ENCODE results near the gene CCNL2.
A peak's percentile ranks its signal among the peaks of the same experiment; 100 is the strongest.
"Not testable (repeated sequence)": the region's sequence is repeated elsewhere in the genome, so short reads cannot be mapped to it uniquely, and the experiment has no call there.

CCNL2 gene

GRCh38 chr1:1399187-1399871 is at the start of gene CCNL2:
TSS of gene CCNL2 (minus strand) at chr1:1399335. CDS start at chr1:1399306, 29 bp downstream.
- Histone ChIP-seq H3K27ac (ENCODE audit: low read depth, low read length) (peak within 1 kb of the TSS; percentile 50), H3K4me3 (ENCODE audit: low read depth in 1 of 2, low read length in 2 of 2) (peak within 1 kb of the TSS; percentile 84 to 93), H3K36me3 (ENCODE audit: insufficient read depth, low read length) (peaks cover 50% of the 10 kb centered on the region), H3K9ac (ENCODE audit: low read length) (peak within 1 kb of the TSS; percentile 87), H3K27me3 (ENCODE audit: control insufficient read depth in 1 of 2, insufficient read depth in 2 of 2, low read length in 2 of 2) (no peaks in the 10 kb centered on the region), H3K9me3 (ENCODE audit: low read length) (no peaks in the 10 kb centered on the region), H3K4me1 (ENCODE audit: insufficient read depth, low read length) (peaks cover 25% of the 10 kb centered on the region)

- not testable (repeated sequence) for H3K9ac ChIP-seq (ENCODE audit: low read length); H3K4me1 ChIP-seq (ENCODE audit: insufficient read depth, low read length); H3K27ac ChIP-seq (ENCODE audit: low read depth, low read length); H3K9me3 ChIP-seq (ENCODE audit: low read length); H3K36me3 ChIP-seq (ENCODE audit: insufficient read depth, low read length); H3K27me3 ChIP-seq (ENCODE audit: control insufficient read depth in 1 of 2, insufficient read depth in 2 of 2, low read length in 2 of 2); H3K4me3 ChIP-seq (ENCODE audit: low read depth in 1 of 2, low read length in 2 of 2)
Observed at GRCh38 chr1:1446631-1447030, 47.5 kb upstream of the CCNL2 start.

GRCh38 chr1:1442069-1442770 is 43.1 kb upstream of the CCNL2 start:
- Histone ChIP-seq H3K4me3 (ENCODE audit: low read depth in 1 of 2, low read length in 2 of 2) (no peak overlapping the region), H3K4me1 (ENCODE audit: insufficient read depth, low read length) (peaks cover 23% of the 10 kb centered on the region), H3K36me3 (ENCODE audit: insufficient read depth, low read length) (no peaks in the 10 kb centered on the region), H3K9ac (ENCODE audit: low read length) (no peak overlapping the region), H3K27me3 (ENCODE audit: control insufficient read depth in 1 of 2, insufficient read depth in 2 of 2, low read length in 2 of 2) (no peaks in the 10 kb centered on the region), H3K27ac (ENCODE audit: low read depth, low read length) (no peak overlapping the region), H3K9me3 (ENCODE audit: low read length) (no peaks in the 10 kb centered on the region)

- Histone ChIP-seq H3K36me3 (ENCODE audit: insufficient read depth, low read length) (no peaks in the 10 kb centered on the region), H3K27me3 (ENCODE audit: control insufficient read depth in 1 of 2, insufficient read depth in 2 of 2, low read length in 2 of 2) (no peaks in the 10 kb centered on the region), H3K4me1 (ENCODE audit: insufficient read depth, low read length) (peaks cover 31% of the 10 kb centered on the region), H3K9me3 (ENCODE audit: low read length) (no peaks in the 10 kb centered on the region), H3K27ac (ENCODE audit: low read depth, low read length) (no peak overlapping the region), H3K9ac (ENCODE audit: low read length) (no peak overlapping the region), H3K4me3 (ENCODE audit: low read depth in 1 of 2, low read length in 2 of 2) (no peak overlapping the region)
Observed at GRCh38 chr1:1441002-1441888, 42.1 kb upstream of the CCNL2 start.

- no peak overlapping the region for H3K9ac ChIP-seq (ENCODE audit: low read length)
- H3K4me1 ChIP-seq (ENCODE audit: insufficient read depth, low read length), result peaks cover 34% of the 10 kb centered on the region
- H3K4me3 ChIP-seq (ENCODE audit: low read depth in 1 of 2, low read length in 2 of 2), result no peak overlapping the region
- H3K36me3 ChIP-seq (ENCODE audit: insufficient read depth, low read length), result no peaks in the 10 kb centered on the region
- no peaks in the 10 kb centered on the region for H3K27me3 ChIP-seq (ENCODE audit: control insufficient read depth in 1 of 2, insufficient read depth in 2 of 2, low read length in 2 of 2)
- no peak overlapping the region for H3K27ac ChIP-seq (ENCODE audit: low read depth, low read length)
- no peaks in the 10 kb centered on the region for H3K9me3 ChIP-seq (ENCODE audit: low read length)
Observed at GRCh38 chr1:1440262-1441001, 41.3 kb upstream of the CCNL2 start.

GRCh38 chr1:1439546-1440261 is 40.6 kb upstream of the CCNL2 start:
- no peaks in the 10 kb centered on the region for H3K27me3 ChIP-seq (ENCODE audit: control insufficient read depth in 1 of 2, insufficient read depth in 2 of 2, low read length in 2 of 2)
- H3K36me3 ChIP-seq (ENCODE audit: insufficient read depth, low read length), result no peaks in the 10 kb centered on the region
- H3K27ac ChIP-seq (ENCODE audit: low read depth, low read length), result no peak overlapping the region
- peaks cover 40% of the 10 kb centered on the region for H3K4me1 ChIP-seq (ENCODE audit: insufficient read depth, low read length)
- H3K4me3 ChIP-seq (ENCODE audit: low read depth in 1 of 2, low read length in 2 of 2), result no peak overlapping the region
- no peak overlapping the region for H3K9ac ChIP-seq (ENCODE audit: low read length)
- H3K9me3 ChIP-seq (ENCODE audit: low read length), result no peaks in the 10 kb centered on the region

GRCh38 chr1:1438531-1439381 is 39.6 kb upstream of the CCNL2 start:
- Histone ChIP-seq H3K9ac (ENCODE audit: low read length) (no peak overlapping the region), H3K9me3 (ENCODE audit: low read length) (no peaks in the 10 kb centered on the region), H3K27me3 (ENCODE audit: control insufficient read depth in 1 of 2, insufficient read depth in 2 of 2, low read length in 2 of 2) (no peaks in the 10 kb centered on the region), H3K27ac (ENCODE audit: low read depth, low read length) (no peak overlapping the region), H3K36me3 (ENCODE audit: insufficient read depth, low read length) (no peaks in the 10 kb centered on the region), H3K4me3 (ENCODE audit: low read depth in 1 of 2, low read length in 2 of 2) (no peak overlapping the region), H3K4me1 (ENCODE audit: insufficient read depth, low read length) (peaks cover 50% of the 10 kb centered on the region)

GRCh38 chr1:1437904-1438376 is 38.8 kb upstream of the CCNL2 start:
- Histone ChIP-seq H3K27me3 (ENCODE audit: control insufficient read depth in 1 of 2, insufficient read depth in 2 of 2, low read length in 2 of 2) (no peaks in the 10 kb centered on the region), H3K27ac (ENCODE audit: low read depth, low read length) (no peak overlapping the region), H3K4me3 (ENCODE audit: low read depth in 1 of 2, low read length in 2 of 2) (no peak overlapping the region), H3K4me1 (ENCODE audit: insufficient read depth, low read length) (peaks cover 58% of the 10 kb centered on the region), H3K9ac (ENCODE audit: low read length) (no peak overlapping the region), H3K36me3 (ENCODE audit: insufficient read depth, low read length) (no peaks in the 10 kb centered on the region), H3K9me3 (ENCODE audit: low read length) (no peaks in the 10 kb centered on the region)

GRCh38 chr1:1437033-1437903 is 38.1 kb upstream of the CCNL2 start:
- H3K9me3 ChIP-seq (ENCODE audit: low read length), result no peaks in the 10 kb centered on the region
- H3K27me3 ChIP-seq (ENCODE audit: control insufficient read depth in 1 of 2, insufficient read depth in 2 of 2, low read length in 2 of 2), result no peaks in the 10 kb centered on the region
- peaks cover 64% of the 10 kb centered on the region for H3K4me1 ChIP-seq (ENCODE audit: insufficient read depth, low read length)
- H3K4me3 ChIP-seq (ENCODE audit: low read depth in 1 of 2, low read length in 2 of 2), result peak overlapping the region in 1 of 2 donors; percentile 74
- no peaks in the 10 kb centered on the region for H3K36me3 ChIP-seq (ENCODE audit: insufficient read depth, low read length)
- H3K9ac ChIP-seq (ENCODE audit: low read length), result no peak overlapping the region
- no peak overlapping the region for H3K27ac ChIP-seq (ENCODE audit: low read depth, low read length)
